ENCODE data around the gene GRIK4.

Gene GRIK4

GRCh38 chr11:120792306-120792705 is 280.8 kb downstream of the GRIK4 start:
- TF ChIP-seq CTCF (conservative IDR thresholded peaks at IDR 0.05; ENCODE audit: low read length) (no peak), EZH2phosphoT487 (IDR thresholded peaks at IDR 0.05; ENCODE audit: borderline replicate concordance) (no peak)
- Histone ChIP-seq H3K36me3 (ENCODE audit: insufficient read depth, low read length) (no peaks in the 10 kb centered on the region), H3K9me3 (ENCODE audit: insufficient read depth, low read depth, low read length) (no peaks in the 10 kb centered on the region), H3K4me1 (ENCODE audit: insufficient read depth, low read length, poor library complexity, severe bottlenecking) (no peaks in the 10 kb centered on the region), H3K79me2 (ENCODE audit: insufficient read depth, low read length) (no peaks in the 10 kb centered on the region), H3K27me3 (ENCODE audit: insufficient read depth, low read length, poor library complexity, severe bottlenecking) (no peaks in the 10 kb centered on the region), H4K20me1 (ENCODE audit: insufficient read depth, low read length, poor library complexity, severe bottlenecking) (no peaks in the 10 kb centered on the region), H3K9me2 (replicated peaks; ENCODE audit: low read depth, low read length) (no peaks in the 10 kb centered on the region), H3K4me2 (ENCODE audit: low read depth, low read length, poor library complexity, severe bottlenecking) (no peak overlapping the region), H3K9ac (ENCODE audit: low read depth, low read length, poor library complexity, severe bottlenecking) (no peak overlapping the region), H2AFZ (ENCODE audit: low read length) (no peak overlapping the region), H3K4me3 (ENCODE audit: low read length, poor library complexity, severe bottlenecking) (no peak overlapping the region), H3F3A (ENCODE audit: low read depth) (no peaks in the 10 kb centered on the region)

GRCh38 chr11:120793150-120793549 is 281.6 kb downstream of the GRIK4 start:
- H2AFZ ChIP-seq (ENCODE audit: low read length): no peak overlapping the region
- no peaks in the 10 kb centered on the region for H3K4me1 ChIP-seq (ENCODE audit: insufficient read depth, low read length, poor library complexity, severe bottlenecking)
- TF ChIP-seq EZH2phosphoT487 (IDR thresholded peaks at IDR 0.05; ENCODE audit: borderline replicate concordance): no peak
- no peak for TF ChIP-seq CTCF (conservative IDR thresholded peaks at IDR 0.05; ENCODE audit: low read length)
- no peaks in the 10 kb centered on the region for H3K9me3 ChIP-seq (ENCODE audit: insufficient read depth, low read depth, low read length)
- no peaks in the 10 kb centered on the region for H4K20me1 ChIP-seq (ENCODE audit: insufficient read depth, low read length, poor library complexity, severe bottlenecking)
- H3K4me3 ChIP-seq (ENCODE audit: low read length, poor library complexity, severe bottlenecking): no peak overlapping the region
- no peaks in the 10 kb centered on the region for H3F3A ChIP-seq (ENCODE audit: low read depth)
- H3K27me3 ChIP-seq (ENCODE audit: insufficient read depth, low read length, poor library complexity, severe bottlenecking): no peaks in the 10 kb centered on the region
- H3K4me2 ChIP-seq (ENCODE audit: low read depth, low read length, poor library complexity, severe bottlenecking): no peak overlapping the region
- no peaks in the 10 kb centered on the region for H3K79me2 ChIP-seq (ENCODE audit: insufficient read depth, low read length)
- no peaks in the 10 kb centered on the region for H3K36me3 ChIP-seq (ENCODE audit: insufficient read depth, low read length)
- H3K9me2 ChIP-seq (replicated peaks; ENCODE audit: low read depth, low read length): no peaks in the 10 kb centered on the region
- H3K9ac ChIP-seq (ENCODE audit: low read depth, low read length, poor library complexity, severe bottlenecking): no peak overlapping the region

- H3K79me2 ChIP-seq (ENCODE audit: insufficient read depth, low read length): no peaks in the 10 kb centered on the region
- H3F3A ChIP-seq (ENCODE audit: low read depth): no peaks in the 10 kb centered on the region
- no peaks in the 10 kb centered on the region for H3K9me3 ChIP-seq (ENCODE audit: insufficient read depth, low read depth, low read length)
- no peak overlapping the region for H3K9ac ChIP-seq (ENCODE audit: low read depth, low read length, poor library complexity, severe bottlenecking)
- H2AFZ ChIP-seq (ENCODE audit: low read length): no peak overlapping the region
- no peaks in the 10 kb centered on the region for H3K9me2 ChIP-seq (replicated peaks; ENCODE audit: low read depth, low read length)
- no peaks in the 10 kb centered on the region for H4K20me1 ChIP-seq (ENCODE audit: insufficient read depth, low read length, poor library complexity, severe bottlenecking)
- H3K27me3 ChIP-seq (ENCODE audit: insufficient read depth, low read length, poor library complexity, severe bottlenecking): no peaks in the 10 kb centered on the region
- no peaks in the 10 kb centered on the region for H3K4me1 ChIP-seq (ENCODE audit: insufficient read depth, low read length, poor library complexity, severe bottlenecking)
- no peak overlapping the region for H3K4me2 ChIP-seq (ENCODE audit: low read depth, low read length, poor library complexity, severe bottlenecking)
- no peaks in the 10 kb centered on the region for H3K36me3 ChIP-seq (ENCODE audit: insufficient read depth, low read length)
- TF ChIP-seq EZH2phosphoT487 (IDR thresholded peaks at IDR 0.05; ENCODE audit: borderline replicate concordance) (no peak), CTCF (conservative IDR thresholded peaks at IDR 0.05; ENCODE audit: low read length) (no peak)
- H3K4me3 ChIP-seq (ENCODE audit: low read length, poor library complexity, severe bottlenecking): no peak overlapping the region
Observed at GRCh38 chr11:120793806-120794479, 282.4 kb downstream of the GRIK4 start.
